OCI-LY3 (cell line): ENCODE data around the gene GPR183.

Source experiments
- H2AFZ ChIP-seq: fragments of 200-600, 300-600 bp; shearing (Covaris generic); 2 replicates; pipeline ENCODE4 v1.6.0; 2014; ENCODE audit warnings: antibody characterized with exemption, low read depth, low read length
- H3K27ac ChIP-seq: fragments of 200-600, 300-600 bp; sonication (generic); 2 replicates; pipeline ENCODE4 v1.5.1; 2014; ENCODE audit warnings: mild to moderate bottlenecking, low read length, moderate library complexity, mixed read lengths
- H3K27me3 ChIP-seq: fragments of 200-600, 300-600 bp; sonication (generic); 2 replicates; pipeline ENCODE4 v1.6.1; 2014; ENCODE audit warnings: low read depth, low read length, mixed read lengths
- H3K36me3 ChIP-seq: fragments of 200-600, 300-600 bp; sonication (generic); replicated peaks from 2 replicates; pipeline ENCODE3; 2014; ENCODE audit warnings: low read depth, low read length, mixed read lengths
- H3K4me1 ChIP-seq: fragments of 300-600, 200-600 bp; sonication (generic); 2 replicates; pipeline ENCODE4 v1.6.1; 2014; ENCODE audit warnings: low read length, mixed read lengths
- H3K4me2 ChIP-seq: fragments of 200-600, 300-600 bp; sonication (generic); 2 replicates; pipeline ENCODE4 v1.6.1; 2014; ENCODE audit warnings: low read length, mixed read lengths
- H3K4me3 ChIP-seq: fragments of 300-600, 200-600 bp; sonication (generic); 2 replicates; pipeline ENCODE4 v1.5.1; 2014; ENCODE audit warnings: antibody characterized with exemption, mild to moderate bottlenecking, low read length, moderate library complexity
- H3K79me2 ChIP-seq: fragments of 300-600, 200-600 bp; shearing (Covaris generic); 2 replicates; pipeline ENCODE4 v1.6.1; 2014; ENCODE audit warnings: mild to moderate bottlenecking, low read length, mixed read lengths
- H3K9ac ChIP-seq: fragments of 300-600, 200-600 bp; shearing (Covaris generic); 2 replicates; pipeline ENCODE4 v1.6.0; 2014; ENCODE audit warnings: mild to moderate bottlenecking, low read length, moderate library complexity
- H3K9me3 ChIP-seq: fragments of 200-600, 300-600 bp; shearing (Covaris generic); 2 replicates; pipeline ENCODE4 v1.6.1; 2014; ENCODE audit warnings: low read length, mixed read lengths; ENCODE audit not compliant: insufficient read depth
- H4K20me1 ChIP-seq: fragments of 200-600, 300-600 bp; sonication (generic); 2 replicates; pipeline ENCODE4 v1.6.1; 2016; ENCODE audit warnings: low read length, mixed read lengths; ENCODE audit not compliant: insufficient read depth
- EZH2phosphoT487 ChIP-seq: fragments of 200-600 bp; shearing (Covaris generic); IDR thresholded peaks from 2 replicates; pipeline ENCODE4 v1.6.1; 2018; ENCODE audit warnings: antibody characterized with exemption, mixed run types, low read depth
- TF ChIP-seq, protein P1 (sequence below): fragments of 200-600, 300-600 bp; sonication (generic); IDR thresholded peaks from 2 replicates; pipeline ENCODE4 v1.5.1; 2014; ENCODE audit warnings: antibody characterized with exemption, low read length, low read depth

Gene GPR183

GRCh38 chr13:99334221-99334620 is 27.0 kb upstream of the GPR183 start:
- Histone ChIP-seq H4K20me1 (no peaks in the 10 kb centered on the region), H3K36me3 (peaks cover 5% of the 10 kb centered on the region), H3K9ac (no peak overlapping the region), H3K9me3 (peaks cover 4% of the 10 kb centered on the region; the same call in 1 of the 2 replicates), H3K27ac (no peak overlapping the region), H3K79me2 (no peaks in the 10 kb centered on the region), H2AFZ (no peak overlapping the region), H3K27me3 (0 out of 2 replicates have a peak, but pooled peaks cover 8% of the 10 kb centered on the region), H3K4me2 (no peak overlapping the region), H3K4me3 (no peak overlapping the region), H3K4me1 (peaks cover 26% of the 10 kb centered on the region)
- TF ChIP-seq EZH2phosphoT487, result no peak
- TF ChIP-seq, protein P1, sequence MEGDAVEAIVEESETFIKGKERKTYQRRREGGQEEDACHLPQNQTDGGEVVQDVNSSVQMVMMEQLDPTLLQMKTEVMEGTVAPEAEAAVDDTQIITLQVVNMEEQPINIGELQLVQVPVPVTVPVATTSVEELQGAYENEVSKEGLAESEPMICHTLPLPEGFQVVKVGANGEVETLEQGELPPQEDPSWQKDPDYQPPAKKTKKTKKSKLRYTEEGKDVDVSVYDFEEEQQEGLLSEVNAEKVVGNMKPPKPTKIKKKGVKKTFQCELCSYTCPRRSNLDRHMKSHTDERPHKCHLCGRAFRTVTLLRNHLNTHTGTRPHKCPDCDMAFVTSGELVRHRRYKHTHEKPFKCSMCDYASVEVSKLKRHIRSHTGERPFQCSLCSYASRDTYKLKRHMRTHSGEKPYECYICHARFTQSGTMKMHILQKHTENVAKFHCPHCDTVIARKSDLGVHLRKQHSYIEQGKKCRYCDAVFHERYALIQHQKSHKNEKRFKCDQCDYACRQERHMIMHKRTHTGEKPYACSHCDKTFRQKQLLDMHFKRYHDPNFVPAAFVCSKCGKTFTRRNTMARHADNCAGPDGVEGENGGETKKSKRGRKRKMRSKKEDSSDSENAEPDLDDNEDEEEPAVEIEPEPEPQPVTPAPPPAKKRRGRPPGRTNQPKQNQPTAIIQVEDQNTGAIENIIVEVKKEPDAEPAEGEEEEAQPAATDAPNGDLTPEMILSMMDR, result no peak

GRCh38 chr13:99332456-99332855 is 25.3 kb upstream of the GPR183 start:
- TF ChIP-seq, protein P1, result no peak
- TF ChIP-seq EZH2phosphoT487, result no peak
- peaks cover 13% of the 10 kb centered on the region for H3K36me3 ChIP-seq

GRCh38 chr13:99331881-99332293 is 24.7 kb upstream of the GPR183 start:
- TF ChIP-seq EZH2phosphoT487, result no peak
- TF ChIP-seq, protein P1, result no peak
- no peak overlapping the region for H3K4me2 ChIP-seq
- H3K9me3 ChIP-seq, result peaks cover 11% of the 10 kb centered on the region; the same call in 1 of the 2 replicates
- no peak overlapping the region for H3K9ac ChIP-seq
- 0 out of 2 replicates have a peak, but pooled peaks cover 8% of the 10 kb centered on the region for H3K27me3 ChIP-seq
- H3K27ac ChIP-seq, result no peak overlapping the region
- peaks cover 13% of the 10 kb centered on the region for H3K36me3 ChIP-seq
- peaks cover 26% of the 10 kb centered on the region for H3K4me1 ChIP-seq
- no peaks in the 10 kb centered on the region for H3K79me2 ChIP-seq
- H2AFZ ChIP-seq, result no peak overlapping the region
- H4K20me1 ChIP-seq, result no peaks in the 10 kb centered on the region
- H3K4me3 ChIP-seq, result no peak overlapping the region

More at GRCh38 chr13:99332456-99332855, 25.3 kb upstream of the GPR183 start:
- Histone ChIP-seq H3K4me1 (peaks cover 25% of the 10 kb centered on the region), H3K27ac (no peak overlapping the region), H3K27me3 (0 out of 2 replicates have a peak, but pooled peaks cover 8% of the 10 kb centered on the region), H3K4me3 (no peak overlapping the region), H3K9me3 (peaks cover 7% of the 10 kb centered on the region; the same call in 1 of the 2 replicates), H4K20me1 (no peaks in the 10 kb centered on the region), H3K4me2 (no peak overlapping the region), H3K9ac (no peak overlapping the region), H2AFZ (no peak overlapping the region), H3K79me2 (no peaks in the 10 kb centered on the region)

DNA sequence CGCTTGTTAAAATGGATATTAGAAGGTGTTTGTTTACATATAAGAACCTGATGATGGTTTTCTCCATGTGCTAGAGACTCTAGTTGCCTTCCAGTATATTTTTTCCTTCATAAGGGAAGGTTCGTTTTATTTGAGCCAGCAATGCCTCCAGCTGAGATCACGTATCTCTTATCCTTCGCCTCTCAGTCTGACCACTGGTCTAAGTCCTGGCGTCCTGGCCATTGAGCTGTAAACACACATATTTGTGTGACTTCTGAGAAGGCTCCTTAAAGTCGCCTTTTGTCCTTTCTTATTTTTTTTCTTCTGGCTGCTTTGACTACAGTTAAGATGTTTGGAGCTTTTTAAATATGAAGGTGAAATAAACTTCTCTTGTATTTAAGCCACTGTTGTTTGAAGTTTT is 23.7 kb upstream of the GPR183 start:
- no peak overlapping the region for H3K27ac ChIP-seq
- H3K9ac ChIP-seq, result no peak overlapping the region

More for the DNA sequence above, 23.7 kb upstream of the GPR183 start:
- no peaks in the 10 kb centered on the region for H3K79me2 ChIP-seq
- no peak overlapping the region for H2AFZ ChIP-seq
- peaks cover 29% of the 10 kb centered on the region for H3K4me1 ChIP-seq
- no peaks in the 10 kb centered on the region for H4K20me1 ChIP-seq
- H3K4me2 ChIP-seq, result no peak overlapping the region
- H3K4me3 ChIP-seq, result no peak overlapping the region
- H3K36me3 ChIP-seq, result peaks cover 13% of the 10 kb centered on the region
- TF ChIP-seq EZH2phosphoT487, result no peak
- TF ChIP-seq, protein P1, result no peak
- peaks cover 12% of the 10 kb centered on the region; the same call in 1 of the 2 replicates for H3K9me3 ChIP-seq
- 0 out of 2 replicates have a peak, but pooled peaks cover 8% of the 10 kb centered on the region for H3K27me3 ChIP-seq
